HTR-8/SVneo (cell line): Measurements from ENCODE around the gene MBD4.
A peak's percentile ranks its signal among the peaks of the same experiment; 100 is the strongest.

Source experiments
- DNase-seq: peaks from one replicate; pipeline ENCODE4 v3.0.0; 2011; ENCODE audit warnings: low spot score, mixed read lengths; ENCODE audit not compliant: insufficient read length
- FAIRE-seq: peaks from 2 replicates; lab custom pipeline; 2011; peaks lifted over from hg19 to GRCh38; lab: Jason Lieb, UNC

Gene MBD4

DNA sequence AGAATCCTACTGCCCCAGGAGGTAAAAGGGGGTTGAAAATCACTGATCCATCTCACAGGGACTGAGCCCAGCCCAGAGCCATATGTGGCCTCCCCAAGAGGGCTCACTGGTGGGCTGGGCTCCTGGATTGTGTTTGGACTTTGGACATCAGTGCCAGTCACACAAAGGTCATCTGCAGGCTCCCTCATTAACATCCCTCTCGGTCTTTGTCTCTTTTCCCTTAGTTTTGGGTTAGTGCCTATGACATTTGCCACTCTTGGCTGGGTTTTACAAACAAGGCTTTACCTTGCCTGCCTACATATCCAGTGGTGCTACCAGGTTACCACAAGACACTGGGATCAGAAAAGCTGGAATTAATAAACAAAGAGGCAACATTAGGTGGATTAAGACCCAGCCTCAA is 28.2 kb upstream of the MBD4 start:
- FAIRE-seq (no peak), DNase-seq (no peak)

DNA sequence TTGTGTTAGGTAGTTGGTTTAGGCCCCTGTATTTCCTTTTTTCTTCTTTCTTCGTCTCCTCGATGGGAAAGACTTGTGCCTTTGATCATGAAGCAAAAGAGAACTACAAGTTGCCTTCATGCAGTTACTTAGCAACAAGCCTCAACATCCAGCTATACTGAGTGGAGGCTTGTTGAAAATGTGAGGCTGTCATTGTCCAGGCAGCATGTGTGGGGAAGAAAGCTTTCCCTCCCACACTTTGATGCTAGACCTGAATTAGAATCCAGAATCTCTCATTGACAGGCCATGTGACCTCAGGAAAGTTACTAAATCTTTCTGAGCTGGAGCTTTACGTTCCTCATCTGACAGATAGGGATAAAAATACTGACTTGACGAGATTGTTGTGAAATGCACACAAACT is 24.0 kb upstream of the MBD4 start:
- no peak for FAIRE-seq
- DNase-seq, result no peak

DNA sequence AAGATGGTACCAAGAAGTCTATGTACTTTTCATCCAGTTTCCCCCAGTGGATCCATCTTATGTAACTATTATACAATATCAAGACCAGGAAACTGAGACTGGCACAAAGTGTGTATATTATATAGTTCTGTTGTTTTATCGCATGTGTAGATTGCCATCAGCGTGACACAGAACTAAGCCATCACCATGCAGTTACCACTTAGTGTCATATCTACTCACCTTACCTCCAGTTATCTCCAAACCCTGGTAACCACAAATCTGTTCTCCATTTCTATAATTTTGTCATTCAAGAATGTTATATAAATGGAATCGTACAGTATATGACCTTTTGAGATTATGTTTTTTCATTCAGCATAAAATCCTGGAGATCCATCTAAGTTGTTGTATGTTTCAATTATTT is 23.3 kb upstream of the MBD4 start:
- no peak for FAIRE-seq
- no peak for DNase-seq

DNA sequence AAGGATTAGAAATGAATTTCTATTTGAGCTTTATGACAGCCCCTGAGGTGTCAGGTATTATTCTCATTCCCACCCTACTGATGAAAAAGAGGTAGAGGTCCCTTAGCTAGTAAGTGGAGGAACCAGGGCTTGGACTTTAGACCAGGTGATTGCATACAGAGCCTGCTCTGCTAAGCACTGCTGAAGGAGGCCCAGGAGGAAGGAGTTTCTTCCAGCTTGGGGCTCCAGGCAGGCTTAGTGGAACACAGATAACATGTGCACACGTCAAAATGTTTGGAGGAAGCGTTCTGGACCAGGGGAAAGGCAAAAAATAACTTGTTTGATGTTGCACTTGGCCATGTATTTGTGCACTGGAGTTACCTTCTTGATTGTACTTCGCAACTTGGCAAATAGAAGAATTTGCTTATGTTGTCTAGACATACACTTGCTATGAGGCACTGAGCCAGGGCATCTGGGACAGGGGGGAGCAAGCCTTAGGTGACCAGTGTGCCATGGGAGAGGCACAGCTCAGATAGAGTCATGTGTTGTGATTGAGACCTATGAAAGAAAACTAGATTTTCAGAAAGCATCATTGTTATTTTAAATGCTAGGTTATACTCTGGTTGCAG is 22.7 kb upstream of the MBD4 start:
- no peak for DNase-seq
- no peak for FAIRE-seq

GRCh38 chr3:129461461-129462146 is 21.9 kb upstream of the MBD4 start:
- FAIRE-seq, result no peak
- no peak for DNase-seq

DNA sequence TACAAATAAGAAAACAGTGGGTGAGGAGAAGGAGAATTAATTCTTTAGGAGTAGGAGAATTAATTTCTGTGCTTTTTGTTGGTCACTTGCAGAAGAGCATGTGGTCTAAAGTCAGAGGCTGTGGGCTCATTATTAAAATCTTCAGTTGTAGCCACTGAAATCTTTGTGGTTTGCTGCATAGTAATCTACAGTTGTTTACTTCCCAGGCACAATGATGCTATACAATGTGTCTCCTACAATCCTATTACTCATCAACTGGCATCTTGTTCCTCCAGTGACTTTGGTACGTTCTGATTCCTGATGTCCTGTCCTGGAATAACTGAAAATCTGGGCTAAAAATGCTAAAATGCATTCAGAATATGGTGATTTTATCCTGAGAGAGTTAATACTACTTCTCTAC is 21.3 kb upstream of the MBD4 start:
- no peak for DNase-seq
- no peak for FAIRE-seq

DNA sequence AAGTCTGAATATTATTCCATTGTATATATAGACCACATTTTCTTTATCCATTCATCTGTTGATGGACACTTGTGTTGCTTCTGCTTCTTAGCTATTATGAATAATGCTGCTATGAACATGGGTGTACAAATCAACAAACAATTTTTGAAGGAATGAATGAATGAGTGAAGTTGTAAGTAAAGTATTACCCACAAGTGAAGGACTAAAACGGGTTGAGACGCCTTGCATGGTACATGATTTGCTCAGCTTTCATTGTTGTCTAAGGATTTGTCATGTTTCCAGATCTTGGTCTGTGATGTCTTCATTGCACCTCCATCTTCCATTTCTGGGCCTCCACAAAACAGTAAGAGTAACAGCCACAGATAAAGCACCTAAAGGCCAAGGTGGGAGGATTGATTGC is 20.8 kb upstream of the MBD4 start:
- FAIRE-seq, result no peak
- no peak for DNase-seq

- FAIRE-seq (no peak), DNase-seq (no peak)
These were observed 20.4 kb upstream of the MBD4 start for GRCh38 chr3:129460155-129460554.

DNA sequence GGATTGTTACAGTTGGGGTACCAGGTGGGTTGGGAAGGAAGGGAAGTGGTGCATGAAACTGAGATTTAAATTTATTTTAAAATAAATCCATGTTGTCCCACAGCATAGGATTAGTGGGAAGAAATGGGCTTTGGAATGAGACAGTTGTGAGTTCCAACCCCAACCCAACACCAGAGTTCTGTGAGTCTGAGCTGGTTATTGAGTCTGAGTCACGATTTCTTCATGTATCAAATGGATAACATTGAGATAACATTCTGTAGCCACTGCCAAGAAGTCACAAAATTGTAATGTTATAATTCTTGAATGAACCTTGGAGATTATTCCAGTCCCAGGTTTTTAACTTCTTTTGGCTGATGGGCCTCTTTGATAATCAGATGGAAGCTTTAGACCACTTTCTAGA is 14.0 kb upstream of the MBD4 start:
- DNase-seq (no peak), FAIRE-seq (no peak)

- FAIRE-seq (no peak), DNase-seq (no peak)
These were observed 9.7 kb upstream of the MBD4 start for GRCh38 chr3:129449279-129450115.

- DNase-seq, result no peak
- FAIRE-seq, result no peak
These were observed 8.6 kb upstream of the MBD4 start for GRCh38 chr3:129448186-129448895.

DNA sequence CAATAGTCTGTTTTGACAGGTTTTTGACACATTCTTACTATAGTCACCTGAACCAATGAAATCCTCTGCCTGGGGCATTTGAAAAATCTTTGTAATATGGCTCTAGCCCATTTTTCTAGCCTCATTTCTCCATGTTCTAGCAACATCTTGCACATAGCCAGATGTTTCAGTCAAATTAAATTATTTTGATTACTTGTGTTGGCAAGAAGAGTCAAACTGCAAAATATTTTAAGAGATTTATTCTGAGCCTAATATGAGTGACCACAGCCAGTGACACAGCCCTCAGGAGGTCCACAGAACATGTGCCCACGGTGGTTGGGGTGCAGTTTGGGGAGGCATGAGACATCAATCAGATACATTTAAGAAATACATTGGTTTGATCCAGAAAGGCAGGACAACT is 7.2 kb upstream of the MBD4 start:
- DNase-seq (no peak), FAIRE-seq (no peak)

- DNase-seq (no peak), FAIRE-seq (no peak)
These were observed 5.7 kb upstream of the MBD4 start for GRCh38 chr3:129445471-129445870.

DNA sequence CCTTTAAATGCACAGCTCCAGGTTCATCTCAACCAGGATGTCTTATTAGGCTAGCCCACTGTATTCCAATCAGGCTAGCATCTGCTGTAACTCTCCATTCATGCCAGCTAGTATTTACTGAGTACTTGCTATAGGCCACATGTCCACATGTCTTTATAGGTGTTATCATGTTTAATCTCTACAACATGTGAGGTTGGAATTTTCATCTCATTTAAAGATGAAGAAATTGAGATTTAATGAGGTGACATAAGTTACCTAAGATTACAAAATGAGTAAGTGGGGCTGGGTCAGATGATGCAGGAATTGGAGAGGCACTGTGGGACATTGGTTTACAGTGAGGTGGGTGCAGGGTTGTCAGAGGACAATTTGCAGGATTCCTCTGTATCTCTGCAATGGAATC is 3.2 kb upstream of the MBD4 start:
- no peak for FAIRE-seq
- no peak for DNase-seq

GRCh38 chr3:129442486-129442885 is 2.7 kb upstream of the MBD4 start:
- DNase-seq (no peak), FAIRE-seq (no peak)

DNA sequence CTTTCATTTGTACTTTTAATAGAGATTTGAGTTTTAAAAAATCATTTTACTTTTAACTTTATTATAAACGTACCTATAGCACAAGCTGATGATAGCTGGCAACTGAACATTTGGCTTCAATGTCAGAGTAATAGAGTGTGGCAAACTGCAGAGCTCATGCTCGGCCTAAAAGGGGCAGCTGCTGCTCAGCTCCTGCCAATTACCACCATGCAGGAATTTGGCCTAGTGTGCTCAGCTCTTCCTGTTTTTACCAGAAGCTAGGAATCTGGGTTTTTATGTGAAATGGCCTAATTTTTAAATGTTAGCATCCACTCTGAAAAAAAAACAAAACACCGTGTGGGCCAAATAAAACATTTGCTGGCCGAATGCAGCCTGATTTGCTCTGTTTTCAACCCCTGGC is 2.0 kb upstream of the MBD4 start:
- FAIRE-seq (no peak), DNase-seq (no peak)

DNA sequence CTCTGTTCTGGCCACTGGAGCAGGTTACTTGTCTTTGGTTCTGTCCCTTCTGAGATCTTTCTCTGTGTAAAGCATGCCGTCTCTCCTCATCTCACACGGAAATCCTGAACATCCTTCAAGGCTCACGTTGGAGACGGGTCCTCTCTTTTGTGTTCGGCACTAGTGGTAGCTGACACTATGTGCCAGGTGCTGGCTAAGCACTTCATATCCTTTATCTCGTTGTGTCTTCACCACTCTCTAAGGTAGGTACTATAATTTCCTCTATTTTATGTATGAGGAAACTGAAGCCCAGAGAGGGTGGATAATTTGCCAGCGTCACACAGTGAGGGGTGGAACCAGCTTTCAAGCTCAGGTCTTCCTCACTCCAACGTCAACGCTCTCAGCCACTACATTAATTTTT is 1.5 kb upstream of the MBD4 start:
- FAIRE-seq (no peak), DNase-seq (no peak)

DNA sequence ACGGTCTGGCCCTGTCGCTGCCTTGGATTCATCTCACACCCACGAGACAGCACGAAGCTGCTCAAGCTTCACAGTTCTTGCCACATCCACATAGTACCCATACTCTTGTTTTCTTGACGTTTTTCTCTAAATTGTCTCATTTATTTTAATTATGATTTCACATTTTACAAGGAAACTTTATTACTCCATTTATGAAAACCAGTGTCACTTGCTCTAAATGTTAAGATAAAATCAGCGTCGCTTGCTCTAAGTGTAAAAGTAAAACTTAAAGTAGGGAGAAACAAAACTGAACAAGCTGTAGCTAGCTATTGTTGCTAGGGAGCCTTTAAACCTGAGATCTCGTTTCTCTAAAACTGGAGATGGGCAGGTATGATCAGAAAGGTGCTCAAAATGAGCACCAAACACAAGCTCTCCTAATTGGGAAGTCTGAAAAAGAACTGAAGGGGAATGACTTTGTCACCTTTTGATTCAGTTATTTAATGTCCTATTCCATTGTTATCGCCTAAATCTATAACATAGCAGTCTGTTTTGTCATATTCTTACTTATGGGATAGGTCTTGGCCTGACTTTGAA is 956 bp upstream of the MBD4 start:
- FAIRE-seq (no peak), DNase-seq (no peak)

GRCh38 chr3:129439226-129439816 is 427 bp downstream of the MBD4 start:
- FAIRE-seq (no peak), DNase-seq (peak; percentile 41)

GRCh38 chr3:129435367-129435766 is 4.4 kb downstream of the MBD4 start:
- FAIRE-seq (no peak), DNase-seq (no peak)
